ENCODE results near the gene KCNE3. TPM values are rescaled to one million over a fixed set of nuclear protein-coding genes. Genes with fewer than 3 reads are reported as not detected.

Gene KCNE3
- total and polyA plus RNA-seq, 9 of the 15 experiments (the other 6 are each of a cell fraction or from before 2014, with no cell fraction given) = 1.6 to 8.7 (median 6.2) TPM

GRCh38 chr11:74459584-74459983 is 7.8 kb downstream of the KCNE3 start (continued):
- TF ChIP-seq GATAD2B (IDR thresholded peaks at IDR 0.05; ENCODE audit: borderline replicate concordance) = 0 out of 2 replicates have a peak, but pooled peaks have one; percentile 54
- no peak for TF ChIP-seq SAFB2 (IDR thresholded peaks at IDR 0.05; ENCODE audit: borderline replicate concordance, low read depth, low read length, severe bottlenecking)
- TF ChIP-seq ZNF175 (CRISPR knock-in tag; IDR thresholded peaks at IDR 0.05; ENCODE audit: low read depth) = no peak
- TF ChIP-seq ZNF24 (IDR thresholded peaks at IDR 0.05) = no peak
- no peak for TF ChIP-seq ZNF146 (CRISPR knock-in tag; IDR thresholded peaks at IDR 0.05; ENCODE audit: unreplicated experiment)
- no peak for TF ChIP-seq DLX4 (CRISPR knock-in tag; IDR thresholded peaks at IDR 0.05)
- TF ChIP-seq HDAC1 (IDR thresholded peaks at IDR 0.05) = 0 out of 4 replicates have a peak, but pooled peaks of 1 of the 2 experiments have one; percentile 26
- TF ChIP-seq, protein P1, sequence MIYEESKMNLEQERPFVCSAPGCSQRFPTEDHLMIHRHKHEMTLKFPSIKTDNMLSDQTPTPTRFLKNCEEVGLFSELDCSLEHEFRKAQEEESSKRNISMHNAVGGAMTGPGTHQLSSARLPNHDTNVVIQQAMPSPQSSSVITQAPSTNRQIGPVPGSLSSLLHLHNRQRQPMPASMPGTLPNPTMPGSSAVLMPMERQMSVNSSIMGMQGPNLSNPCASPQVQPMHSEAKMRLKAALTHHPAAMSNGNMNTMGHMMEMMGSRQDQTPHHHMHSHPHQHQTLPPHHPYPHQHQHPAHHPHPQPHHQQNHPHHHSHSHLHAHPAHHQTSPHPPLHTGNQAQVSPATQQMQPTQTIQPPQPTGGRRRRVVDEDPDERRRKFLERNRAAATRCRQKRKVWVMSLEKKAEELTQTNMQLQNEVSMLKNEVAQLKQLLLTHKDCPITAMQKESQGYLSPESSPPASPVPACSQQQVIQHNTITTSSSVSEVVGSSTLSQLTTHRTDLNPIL (CRISPR knock-in tag; IDR thresholded peaks at IDR 0.05) = no peak
- no peak for TF ChIP-seq ZHX1 (conservative IDR thresholded peaks at IDR 0.05; ENCODE audit: low read length)
- no peak for TF ChIP-seq BACH1 (tag; IDR thresholded peaks at IDR 0.05)
- TF ChIP-seq, protein P2, sequence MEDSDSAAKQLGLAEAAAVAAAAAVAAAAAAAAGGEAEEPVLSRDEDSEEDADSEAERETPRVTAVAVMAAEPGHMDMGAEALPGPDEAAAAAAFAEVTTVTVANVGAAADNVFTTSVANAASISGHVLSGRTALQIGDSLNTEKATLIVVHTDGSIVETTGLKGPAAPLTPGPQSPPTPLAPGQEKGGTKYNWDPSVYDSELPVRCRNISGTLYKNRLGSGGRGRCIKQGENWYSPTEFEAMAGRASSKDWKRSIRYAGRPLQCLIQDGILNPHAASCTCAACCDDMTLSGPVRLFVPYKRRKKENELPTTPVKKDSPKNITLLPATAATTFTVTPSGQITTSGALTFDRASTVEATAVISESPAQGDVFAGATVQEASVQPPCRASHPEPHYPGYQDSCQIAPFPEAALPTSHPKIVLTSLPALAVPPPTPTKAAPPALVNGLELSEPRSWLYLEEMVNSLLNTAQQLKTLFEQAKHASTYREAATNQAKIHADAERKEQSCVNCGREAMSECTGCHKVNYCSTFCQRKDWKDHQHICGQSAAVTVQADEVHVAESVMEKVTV (CRISPR knock-in tag; IDR thresholded peaks at IDR 0.05) = no peak
- TF ChIP-seq EP400 (IDR thresholded peaks at IDR 0.05) = peak; percentile 57; the same call in 1 of the 2 replicates
- no peak for TF ChIP-seq GTF2A2 (tag; IDR thresholded peaks at IDR 0.05)
- TF ChIP-seq MTA3 (IDR thresholded peaks at IDR 0.05; ENCODE audit: borderline replicate concordance) = no peak
- TF ChIP-seq ELF1 (tag; IDR thresholded peaks at IDR 0.05) = no peak
- TF ChIP-seq, protein P3, sequence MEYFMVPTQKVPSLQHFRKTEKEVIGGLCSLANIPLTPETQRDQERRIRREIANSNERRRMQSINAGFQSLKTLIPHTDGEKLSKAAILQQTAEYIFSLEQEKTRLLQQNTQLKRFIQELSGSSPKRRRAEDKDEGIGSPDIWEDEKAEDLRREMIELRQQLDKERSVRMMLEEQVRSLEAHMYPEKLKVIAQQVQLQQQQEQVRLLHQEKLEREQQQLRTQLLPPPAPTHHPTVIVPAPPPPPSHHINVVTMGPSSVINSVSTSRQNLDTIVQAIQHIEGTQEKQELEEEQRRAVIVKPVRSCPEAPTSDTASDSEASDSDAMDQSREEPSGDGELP (CRISPR knock-in tag; IDR thresholded peaks at IDR 0.05; ENCODE audit: borderline replicate concordance) = no peak; the same call in 1 of the 2 replicates
- no peak for TF ChIP-seq PRMT5 (CRISPR knock-in tag; IDR thresholded peaks at IDR 0.05)
- TF ChIP-seq RBM22 (IDR thresholded peaks at IDR 0.05; ENCODE audit: low read depth, low read length, poor library complexity, severe bottlenecking) = no peak
- TF ChIP-seq CHD4 (IDR thresholded peaks at IDR 0.05; ENCODE audit: insufficient read depth, insufficient replicate concordance, low read depth, low read length, poor library complexity, severe bottlenecking) = no peak
- TF ChIP-seq SP2 (IDR thresholded peaks at IDR 0.05; ENCODE audit: extremely low read depth, low read depth, low read length, poor library complexity, severe bottlenecking) = no peak
- TF ChIP-seq ZNF408 (CRISPR knock-in tag; IDR thresholded peaks at IDR 0.05; ENCODE audit: low read depth) = no peak
- no peak for TF ChIP-seq ZNF507 (tag; conservative IDR thresholded peaks at IDR 0.05)
